NCI-H226 (cell line): ENCODE data around the gene AOC2.
"Not testable (repeated sequence)": the region's sequence is repeated elsewhere in the genome, so short reads cannot be mapped to it uniquely, and the experiment has no call there.

Source experiments
- DNase-seq: peaks from one replicate; pipeline ENCODE4 v3.0.0-alpha.2; 2015

The AOC2 gene

GRCh38 chr17:42855048-42855596 lies 10.7 kb downstream of the AOC2 start:
- no peak for DNase-seq

DNA sequence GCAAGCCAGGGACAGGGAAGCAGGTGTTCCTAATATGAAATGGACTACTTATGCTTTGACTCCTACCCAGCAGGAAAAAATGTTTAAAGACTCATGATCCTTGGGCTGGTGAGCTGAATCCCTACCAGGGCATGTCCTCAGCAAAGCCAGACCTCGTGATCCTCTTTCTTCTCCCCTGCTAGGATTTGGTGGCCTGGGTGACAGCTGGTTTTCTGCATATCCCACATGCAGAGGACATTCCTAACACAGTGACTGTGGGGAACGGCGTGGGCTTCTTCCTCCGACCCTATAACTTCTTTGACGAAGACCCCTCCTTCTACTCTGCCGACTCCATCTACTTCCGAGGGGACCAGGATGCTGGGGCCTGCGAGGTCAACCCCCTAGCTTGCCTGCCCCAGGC lies 11.7 kb downstream of the AOC2 start:
- not testable (repeated sequence) for DNase-seq

GRCh38 chr17:42856516-42856915 lies 12.1 kb downstream of the AOC2 start:
- DNase-seq: not testable (repeated sequence)

DNA sequence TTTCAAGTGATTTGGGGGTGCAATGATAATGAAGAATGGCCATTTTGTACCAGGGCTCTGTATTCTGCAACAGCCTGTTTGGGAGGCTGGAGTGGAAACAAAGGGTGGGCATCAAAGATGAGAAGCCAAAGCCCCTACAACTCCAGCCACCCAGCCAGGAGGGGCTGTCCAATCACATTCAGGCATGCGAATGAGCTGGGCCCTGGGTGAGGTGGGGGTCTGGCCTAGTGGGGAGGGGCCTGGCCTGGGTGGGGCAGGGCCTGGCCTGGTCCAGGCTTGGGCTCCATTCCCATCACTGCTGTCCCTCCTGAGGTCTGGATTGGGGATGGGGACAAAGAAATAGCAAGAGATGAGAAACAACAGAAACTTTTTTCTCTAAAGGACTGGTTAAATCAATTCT lies 13.0 kb downstream of the AOC2 start:
- DNase-seq: no peak

- no peak for DNase-seq
Measured at GRCh38 chr17:42865638-42866094, 21.3 kb downstream of the AOC2 start.

DNA sequence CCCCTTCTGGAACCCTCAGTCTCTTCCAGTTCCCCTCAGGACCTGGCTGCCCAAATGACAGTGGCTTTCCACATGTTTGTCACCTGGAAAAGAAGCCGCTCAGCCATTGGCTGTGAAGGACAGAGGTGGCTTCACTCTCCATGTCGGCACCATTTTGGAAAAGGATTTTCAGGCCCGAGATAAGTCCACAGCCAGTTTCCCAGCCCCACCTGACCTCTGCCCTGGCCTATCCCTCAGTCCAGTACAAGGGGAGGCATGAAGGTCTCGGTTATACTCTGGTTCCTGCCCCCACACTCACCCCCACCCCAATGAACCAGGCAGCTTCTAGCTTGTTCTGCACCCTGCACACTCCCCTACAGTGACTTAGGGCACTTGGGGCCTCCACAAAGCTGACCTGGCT lies 21.8 kb downstream of the AOC2 start:
- no peak for DNase-seq

DNA sequence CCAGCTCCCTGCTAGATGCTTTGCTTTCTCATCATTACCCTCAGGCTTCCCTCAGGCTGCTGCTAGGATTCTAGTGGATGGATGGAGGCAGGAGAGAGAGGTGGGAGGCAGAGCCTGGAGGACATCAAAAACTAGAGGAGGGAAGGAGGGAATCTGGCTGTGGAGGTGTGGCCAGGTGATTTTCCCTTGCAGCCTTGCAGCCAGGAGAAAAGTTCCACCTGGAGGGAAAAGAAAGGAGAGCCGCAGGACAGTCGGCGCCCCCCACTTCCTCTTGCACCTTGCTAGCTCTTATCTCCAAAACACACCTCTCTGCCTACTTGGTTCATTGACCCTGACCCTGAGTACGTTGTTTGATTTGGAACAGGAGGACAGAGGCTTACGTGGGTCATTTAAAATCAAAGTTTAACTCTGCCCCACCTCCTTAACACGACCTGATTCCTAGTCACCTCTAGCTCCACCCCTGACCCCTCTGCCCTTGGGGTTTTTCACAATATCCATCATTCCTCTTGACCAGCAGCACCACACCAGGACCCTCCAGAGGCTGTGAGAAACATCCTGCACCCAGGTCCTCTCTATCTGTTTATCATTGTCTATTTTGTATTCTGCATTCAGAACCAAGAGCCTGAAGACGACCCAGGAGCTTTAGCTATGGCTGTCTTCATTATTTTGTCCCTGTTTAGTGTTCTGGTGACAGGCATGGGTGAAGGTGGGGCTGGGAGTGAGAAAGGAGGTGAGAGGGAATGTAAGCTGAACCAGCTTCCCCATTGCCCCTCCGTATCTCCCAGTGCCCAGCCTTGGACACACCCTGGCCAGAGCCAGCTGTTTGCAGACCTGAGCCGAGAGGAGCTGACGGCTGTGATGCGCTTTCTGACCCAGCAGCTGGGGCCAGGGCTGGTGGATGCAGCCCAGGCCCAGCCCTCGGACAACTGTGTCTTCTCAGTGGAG lies 22.5 kb downstream of the AOC2 start:
- no peak for DNase-seq

DNA sequence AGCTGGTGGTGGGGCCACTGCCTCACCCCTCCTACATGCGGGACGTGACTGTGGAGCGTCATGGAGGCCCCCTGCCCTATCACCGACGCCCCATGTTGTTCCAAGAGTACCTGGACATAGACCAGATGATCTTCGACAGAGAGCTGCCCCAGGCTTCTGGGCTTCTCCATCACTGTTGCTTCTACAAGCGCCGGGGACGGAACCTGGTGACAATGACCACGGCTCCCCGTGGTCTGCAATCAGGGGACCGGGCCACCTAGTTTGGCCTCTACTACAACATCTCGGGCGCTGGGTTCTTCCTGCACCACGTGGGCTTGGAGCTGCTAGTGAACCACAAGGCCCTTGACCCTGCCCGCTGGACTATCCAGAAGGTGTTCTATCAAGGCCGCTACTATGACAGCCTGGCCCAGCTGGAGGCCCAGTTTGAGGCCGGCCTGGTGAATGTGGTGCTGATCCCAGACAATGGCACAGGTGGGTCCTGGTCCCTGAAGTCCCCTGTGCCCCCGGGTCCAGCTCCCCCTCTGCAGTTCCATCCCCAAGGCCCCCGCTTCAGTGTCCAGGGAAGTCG lies 23.4 kb downstream of the AOC2 start:
- DNase-seq: not testable (repeated sequence)

DNA sequence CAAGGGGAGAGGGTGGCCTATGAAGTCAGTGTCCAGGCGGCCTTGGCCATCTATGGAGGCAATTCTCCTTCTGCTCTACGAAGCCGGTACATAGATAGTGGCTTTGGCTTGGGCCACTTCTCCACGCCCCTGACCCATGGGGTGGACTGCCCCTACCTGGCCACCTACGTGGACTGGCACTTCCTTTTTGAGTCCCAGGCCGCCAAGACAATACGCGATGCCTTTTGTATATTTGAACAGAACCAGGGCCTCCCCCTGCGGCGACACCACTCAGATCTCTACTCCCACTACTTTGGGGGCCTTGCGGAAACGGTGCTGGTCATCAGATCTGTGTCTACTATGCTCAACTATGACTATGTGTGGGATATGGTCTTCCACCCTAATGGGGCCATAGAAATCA lies 24.0 kb downstream of the AOC2 start:
- DNase-seq: no peak

- DNase-seq: no peak
Measured at GRCh38 chr17:42871647-42872046, 27.3 kb downstream of the AOC2 start.

- peak; percentile 41 for DNase-seq
Measured at GRCh38 chr17:42872251-42872965, 28.0 kb downstream of the AOC2 start.

- DNase-seq: no peak
Measured at GRCh38 chr17:42873315-42873714, 28.9 kb downstream of the AOC2 start.

DNA sequence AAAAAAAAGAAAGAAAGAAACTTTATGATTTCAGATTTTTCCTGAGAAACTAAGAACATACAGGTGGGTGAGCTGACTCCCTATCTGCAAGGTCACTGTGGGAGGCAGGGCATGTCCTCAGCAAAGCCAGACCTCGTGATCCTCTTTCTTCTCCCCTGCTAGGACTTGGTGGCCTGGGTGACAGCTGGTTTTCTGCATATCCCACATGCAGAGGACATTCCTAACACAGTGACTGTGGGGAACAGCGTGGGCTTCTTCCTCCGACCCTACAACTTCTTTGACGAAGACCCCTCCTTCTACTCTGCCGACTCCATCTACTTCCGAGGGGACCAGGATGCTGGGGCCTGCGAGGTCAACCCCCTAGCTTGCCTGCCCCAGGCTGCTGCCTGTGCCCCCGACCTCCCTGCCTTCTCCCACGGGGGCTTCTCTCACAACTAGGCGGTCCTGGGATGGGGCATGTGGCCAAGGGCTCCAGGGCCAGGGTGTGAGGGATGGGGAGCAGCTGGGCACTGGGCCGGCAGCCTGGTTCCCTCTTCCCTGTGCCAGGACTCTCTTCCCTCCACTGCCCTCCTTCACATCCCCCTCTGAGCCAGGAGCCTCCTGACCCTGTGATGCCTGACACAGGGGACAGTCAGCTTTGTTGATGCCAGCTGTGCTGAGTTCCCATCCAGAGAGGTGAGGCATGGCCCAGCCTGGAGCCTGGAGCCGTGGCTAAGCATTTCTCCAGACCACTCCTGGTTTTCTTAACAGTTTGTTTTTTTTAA lies 29.7 kb downstream of the AOC2 start:
- DNase-seq: not testable (repeated sequence)

DNA sequence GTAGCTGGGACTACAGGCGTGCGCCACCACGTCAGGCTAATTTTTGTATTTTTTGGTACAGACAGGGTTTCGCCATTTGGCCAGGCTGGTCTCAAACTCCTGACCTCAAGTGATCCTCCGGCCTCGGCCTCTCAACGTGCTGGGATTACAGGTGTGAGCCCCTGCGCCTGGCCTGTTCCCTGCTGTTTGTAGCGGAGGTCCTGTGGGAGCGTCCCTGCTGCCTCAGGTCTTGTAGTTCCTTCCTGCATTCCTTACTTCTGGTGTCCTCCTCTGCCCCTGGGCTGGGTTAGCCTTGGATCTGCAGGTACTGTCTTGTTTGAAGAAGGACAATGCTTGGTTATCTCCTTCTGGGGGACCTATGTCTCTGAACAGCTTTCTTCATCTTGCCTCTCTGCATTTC lies 32.7 kb downstream of the AOC2 start:
- DNase-seq: no peak

- DNase-seq: no peak
Measured at GRCh38 chr17:42878123-42878880, 33.9 kb downstream of the AOC2 start.

DNA sequence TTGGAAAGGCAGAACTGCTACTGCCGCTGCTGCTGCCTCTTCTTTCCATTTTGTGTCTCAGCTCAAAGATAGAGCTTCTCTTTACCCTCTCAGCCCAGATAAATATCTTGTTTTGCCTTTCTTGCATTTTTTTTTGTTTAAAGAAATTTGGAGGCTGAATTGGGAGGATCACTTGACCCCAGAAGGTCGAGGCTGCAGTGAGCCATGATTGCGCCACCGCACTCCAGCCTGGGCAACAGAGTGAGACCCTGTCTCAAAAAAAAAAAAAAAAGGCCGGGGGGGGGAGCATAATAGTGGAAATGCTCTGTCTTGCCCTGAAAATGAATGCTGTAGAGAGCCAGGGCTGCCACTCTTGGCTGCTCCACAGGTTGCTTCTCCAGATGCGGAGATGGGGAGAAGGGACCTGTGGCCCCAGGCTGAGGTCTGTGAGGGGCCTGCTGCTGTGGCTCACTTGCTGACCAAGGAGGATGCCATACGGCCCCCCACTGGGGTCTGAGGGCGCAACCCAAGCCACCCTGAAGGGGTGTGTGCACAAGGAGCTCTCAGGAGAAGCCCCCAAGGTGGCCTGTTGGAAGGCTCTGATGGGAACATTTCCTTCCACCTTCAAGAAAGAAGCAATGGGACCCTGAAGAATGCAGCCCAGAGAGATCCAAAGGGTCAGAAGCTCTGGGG lies 34.7 kb downstream of the AOC2 start:
- no peak for DNase-seq

- peak; percentile 22 for DNase-seq
Measured at GRCh38 chr17:42879596-42879985, 35.2 kb downstream of the AOC2 start.

GRCh38 chr17:42880776-42881310 lies 36.5 kb downstream of the AOC2 start:
- DNase-seq: no peak

- DNase-seq: not testable (repeated sequence)
Measured at GRCh38 chr17:42881706-42882105, 37.3 kb downstream of the AOC2 start.

DNA sequence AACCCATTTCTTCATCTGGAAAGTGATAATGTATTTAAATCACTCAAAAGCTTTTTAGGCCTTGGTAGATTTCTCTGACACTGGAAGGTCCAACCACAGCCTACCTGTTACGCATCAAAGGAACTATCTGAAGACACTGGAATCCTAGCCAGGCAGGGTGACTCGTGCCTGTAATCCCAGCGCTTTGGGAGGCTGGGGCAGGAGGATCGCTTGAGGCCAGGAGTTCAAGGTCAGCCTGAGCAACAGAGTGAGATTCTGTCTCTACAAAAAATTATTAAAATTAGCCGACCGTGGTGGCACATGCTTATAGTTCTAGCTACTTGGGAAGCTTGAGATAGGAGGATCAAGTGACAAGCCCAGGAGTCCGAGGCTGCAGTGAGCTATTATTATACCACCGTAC lies 37.8 kb downstream of the AOC2 start:
- no peak for DNase-seq
